ENCODE results near the gene UBB.
A peak's percentile ranks its signal among the peaks of the same experiment; 100 is the strongest.
"Not testable (repeated sequence)": the region's sequence is repeated elsewhere in the genome, so short reads cannot be mapped to it uniquely, and the experiment has no call there.

Gene UBB

GRCh38 chr17:16378636-16379282 is 2.1 kb upstream of the UBB start:
- DNase-seq = no peak

GRCh38 chr17:16379654-16380053 is 1.2 kb upstream of the UBB start:
- DNase-seq = no peak

GRCh38 chr17:16381496-16381820 is 567 bp downstream of the UBB start:
- DNase-seq = no peak

- no peak for DNase-seq
Observed at GRCh38 chr17:16383216-16383615, 2.3 kb downstream of the UBB start.

GRCh38 chr17:16383772-16384287 is 2.9 kb downstream of the UBB start:
- DNase-seq = no peak

- DNase-seq = no peak
Observed at GRCh38 chr17:16384557-16384956, 3.7 kb downstream of the UBB start.

GRCh38 chr17:16386126-16386507 is 5.2 kb downstream of the UBB start:
- DNase-seq = not testable (repeated sequence)

- no peak for DNase-seq
Observed at GRCh38 chr17:16391451-16391850, 10.6 kb downstream of the UBB start.

GRCh38 chr17:16392491-16392890 is 11.6 kb downstream of the UBB start:
- not testable (repeated sequence) for DNase-seq

GRCh38 chr17:16395887-16396286 is 15.0 kb downstream of the UBB start:
- not testable (repeated sequence) for DNase-seq

GRCh38 chr17:16396693-16397092 is 15.8 kb downstream of the UBB start:
- DNase-seq = not testable (repeated sequence)

GRCh38 chr17:16398270-16399267 is 17.7 kb downstream of the UBB start:
- DNase-seq = no peak

GRCh38 chr17:16403847-16404246 is 23.0 kb downstream of the UBB start:
- DNase-seq = not testable (repeated sequence)

GRCh38 chr17:16406742-16407674 is 26.1 kb downstream of the UBB start:
- no peak for DNase-seq

- DNase-seq = peak; percentile 16
Observed at GRCh38 chr17:16407911-16408588, 27.2 kb downstream of the UBB start.

GRCh38 chr17:16415031-16415924 is 34.4 kb downstream of the UBB start, which contains the start of gene TRPV2:
Gene TRPV2 (plus strand): TSS chr17:16415571. CDS start chr17:16417669, 2,098 bp downstream.
- no peak for DNase-seq

GRCh38 chr17:16417399-16417798 is 36.5 kb downstream of the UBB start:
- no peak for DNase-seq

GRCh38 chr17:16417896-16418684 is 37.2 kb downstream of the UBB start:
- no peak for DNase-seq

- no peak for DNase-seq
Observed at GRCh38 chr17:16418685-16419068, 37.8 kb downstream of the UBB start.
